Adipocyte (in vitro differentiated cells): Measurements from ENCODE around the gene CDON.

ENCODE experiments used
- DNase-seq: peaks from one replicate; pipeline ENCODE4 v3.0.0-alpha.2; 2015; ENCODE audit warnings: low read depth
- H3K27me3 ChIP-seq: replicated peaks from 2 replicates; pipeline ENCODE4 v1.7.0; 2013; ENCODE audit warnings: mild to moderate bottlenecking, low read length, moderate library complexity; ENCODE audit not compliant: control insufficient read depth, insufficient read depth
- H3K36me3 ChIP-seq: 2 replicates; pipeline ENCODE4 v1.7.0; 2013; ENCODE audit warnings: low read length, mild to moderate bottlenecking, moderate library complexity; ENCODE audit not compliant: control insufficient read depth, insufficient read depth, severe bottlenecking
- H3K4me1 ChIP-seq: 2 replicates; pipeline ENCODE4 v1.7.0; 2013; ENCODE audit warnings: mild to moderate bottlenecking, low read length, moderate library complexity; ENCODE audit not compliant: control insufficient read depth, insufficient read depth
- H3K4me3 ChIP-seq: 2 replicates; pipeline ENCODE4 v1.7.0; 2013; ENCODE audit warnings: mild to moderate bottlenecking, low read length, moderate library complexity
- H3K9ac ChIP-seq: 2 replicates; pipeline ENCODE4 v1.7.0; 2013; ENCODE audit warnings: mild to moderate bottlenecking, low read length, moderate library complexity
- H3K9me3 ChIP-seq: 2 replicates; pipeline ENCODE4 v1.7.0; 2013; ENCODE audit warnings: mild to moderate bottlenecking, low read length, moderate library complexity; ENCODE audit not compliant: control insufficient read depth

Gene CDON

GRCh38 chr11:126062679-126063506 lies at the start of gene CDON:
Gene CDON (minus strand): TSS chr11:126062866. CDS start chr11:126023476, 39,390 bp downstream.
- H3K4me3 ChIP-seq, result peak within 1 kb of the TSS; percentile 84
- no peaks in the 10 kb centered on the region for H3K9me3 ChIP-seq
- H3K4me1 ChIP-seq, result peaks cover 34% of the 10 kb centered on the region
- H3K27me3 ChIP-seq, result no peaks in the 10 kb centered on the region
- H3K9ac ChIP-seq, result peak within 1 kb of the TSS; percentile 94
- no peaks in the 10 kb centered on the region for H3K36me3 ChIP-seq
- DNase-seq, result peak; percentile 98

GRCh38 chr11:126111458-126112116 lies 48.9 kb upstream of the CDON start:
- no peak for DNase-seq
- Histone ChIP-seq H3K4me1 (peaks cover 71% of the 10 kb centered on the region), H3K36me3 (no peaks in the 10 kb centered on the region), H3K9me3 (no peaks in the 10 kb centered on the region), H3K9ac (peak overlapping the region; percentile 85), H3K27me3 (no peaks in the 10 kb centered on the region), H3K4me3 (no peak overlapping the region)

GRCh38 chr11:126109941-126110731 lies 47.5 kb upstream of the CDON start:
- Histone ChIP-seq H3K4me3 (no peak overlapping the region), H3K9me3 (no peaks in the 10 kb centered on the region), H3K9ac (peak overlapping the region; percentile 40), H3K4me1 (peaks cover 57% of the 10 kb centered on the region), H3K36me3 (no peaks in the 10 kb centered on the region), H3K27me3 (no peaks in the 10 kb centered on the region)
- DNase-seq, result peak; percentile 49

GRCh38 chr11:126106594-126107328 lies 44.1 kb upstream of the CDON start:
- Histone ChIP-seq H3K4me1 (peaks cover 36% of the 10 kb centered on the region), H3K9me3 (no peaks in the 10 kb centered on the region), H3K27me3 (no peaks in the 10 kb centered on the region), H3K4me3 (no peak overlapping the region), H3K36me3 (no peaks in the 10 kb centered on the region), H3K9ac (no peak overlapping the region)
- no peak for DNase-seq

- no peaks in the 10 kb centered on the region for H3K9me3 ChIP-seq
- H3K27me3 ChIP-seq, result no peaks in the 10 kb centered on the region
- H3K4me1 ChIP-seq, result peaks cover 26% of the 10 kb centered on the region
Observed at GRCh38 chr11:126105748-126106080, 43.0 kb upstream of the CDON start.

GRCh38 chr11:126105022-126105747 lies 42.5 kb upstream of the CDON start:
- Histone ChIP-seq H3K4me1 (peaks cover 21% of the 10 kb centered on the region), H3K36me3 (no peaks in the 10 kb centered on the region)

More at GRCh38 chr11:126105748-126106080, 43.0 kb upstream of the CDON start:
- no peak for DNase-seq
- Histone ChIP-seq H3K9ac (no peak overlapping the region), H3K4me3 (no peak overlapping the region), H3K36me3 (no peaks in the 10 kb centered on the region)

GRCh38 chr11:126104420-126104819 lies 41.8 kb upstream of the CDON start:
- no peak overlapping the region for H3K4me3 ChIP-seq
- no peaks in the 10 kb centered on the region for H3K9me3 ChIP-seq
- H3K36me3 ChIP-seq, result no peaks in the 10 kb centered on the region
- H3K4me1 ChIP-seq, result peaks cover 13% of the 10 kb centered on the region
- H3K9ac ChIP-seq, result no peak overlapping the region
- no peaks in the 10 kb centered on the region for H3K27me3 ChIP-seq
- no peak for DNase-seq

More at GRCh38 chr11:126105022-126105747, 42.5 kb upstream of the CDON start:
- H3K27me3 ChIP-seq, result no peaks in the 10 kb centered on the region
- no peak for DNase-seq
- H3K9ac ChIP-seq, result no peak overlapping the region
- no peaks in the 10 kb centered on the region for H3K9me3 ChIP-seq
- H3K4me3 ChIP-seq, result no peak overlapping the region

- H3K9ac ChIP-seq, result no peak overlapping the region
- no peaks in the 10 kb centered on the region for H3K9me3 ChIP-seq
- H3K36me3 ChIP-seq, result no peaks in the 10 kb centered on the region
- peaks cover 11% of the 10 kb centered on the region for H3K4me1 ChIP-seq
- H3K4me3 ChIP-seq, result no peak overlapping the region
- DNase-seq, result no peak
- no peaks in the 10 kb centered on the region for H3K27me3 ChIP-seq
Observed at GRCh38 chr11:126103150-126103549, 40.5 kb upstream of the CDON start.

GRCh38 chr11:126102436-126102981 lies 39.8 kb upstream of the CDON start:
- Histone ChIP-seq H3K9ac (peak overlapping the region; percentile 44), H3K4me1 (peaks cover 11% of the 10 kb centered on the region), H3K36me3 (no peaks in the 10 kb centered on the region), H3K4me3 (no peak overlapping the region), H3K9me3 (no peaks in the 10 kb centered on the region), H3K27me3 (no peaks in the 10 kb centered on the region)
- DNase-seq, result peak; percentile 59

- peaks cover 11% of the 10 kb centered on the region for H3K4me1 ChIP-seq
Observed at GRCh38 chr11:126101930-126102283, 39.2 kb upstream of the CDON start.

More at GRCh38 chr11:126101930-126102283, 39.2 kb upstream of the CDON start:
- Histone ChIP-seq H3K4me3 (no peak overlapping the region), H3K36me3 (no peaks in the 10 kb centered on the region), H3K27me3 (no peaks in the 10 kb centered on the region), H3K9me3 (no peaks in the 10 kb centered on the region), H3K9ac (no peak overlapping the region)
- no peak for DNase-seq
